Measurements from ENCODE around the gene RAB34. TPM values are rescaled to one million over a fixed set of nuclear protein-coding genes. Genes with fewer than 3 reads are reported as not detected.
A peak's percentile ranks its signal among the peaks of the same experiment; 100 is the strongest.

Gene RAB34
- total and polyA plus RNA-seq, 2 experiments from 2014 or later, result 277 to 476 TPM

GRCh38 chr17:28728364-28729200 is 10.9 kb upstream of the RAB34 start, which contains the start of gene NEK8:
Gene NEK8 (plus strand): TSS chr17:28728788. CDS start chr17:28728814, 26 bp downstream.
- Histone ChIP-seq H3K27ac (peak within 1 kb of the TSS; percentile 88), H3K27me3 (replicated peaks; ENCODE audit: insufficient read depth) (no peaks in the 10 kb centered on the region), H3K9me2 (ENCODE audit: insufficient read depth) (no peaks in the 10 kb centered on the region), H3K4me1 (ENCODE audit: insufficient read depth) (peaks cover 22% of the 10 kb centered on the region), H3K79me2 (ENCODE audit: insufficient read depth) (no peaks in the 10 kb centered on the region), H3K36me3 (ENCODE audit: low read depth) (0 out of 2 replicates have a peak, but pooled peaks cover 10% of the 10 kb centered on the region), H3K4me3 (peak within 1 kb of the TSS; percentile 74), H3K4me2 (ENCODE audit: unreplicated experiment) (peak within 1 kb of the TSS; percentile 92), H3K9ac (peak within 1 kb of the TSS; percentile 86), H4K20me1 (ENCODE audit: insufficient read depth) (no peaks in the 10 kb centered on the region), H2AFZ (peak within 1 kb of the TSS; percentile 89), H3F3A (ENCODE audit: insufficient read depth) (peaks cover 23% of the 10 kb centered on the region), H3K9me3 (ENCODE audit: low read depth) (no peaks in the 10 kb centered on the region)
- 0 to 1% methylated on average over 62 to 64 of the region's 64 CpGs for WGBS, 2 experiments (ENCODE audit: low coverage in 1 of 2, low lambda C conversion rate in 2 of 2, missing lambda C conversion rate in 2 of 2)
- no peak for TF ChIP-seq EZH2 (IDR thresholded peaks at IDR 0.05; ENCODE audit: insufficient read depth, poor library complexity, severe bottlenecking)
- TF ChIP-seq EZH2phosphoT487 (IDR thresholded peaks at IDR 0.05; ENCODE audit: insufficient read depth, low read depth), result no peak
- in situ Hi-C loops (cut with MboI), result no loop called here
- DNase-seq, result peak; percentile 98

GRCh38 chr17:28726627-28727491 is 9.2 kb upstream of the RAB34 start:
- Histone ChIP-seq H3K4me1 (ENCODE audit: insufficient read depth) (peaks cover 35% of the 10 kb centered on the region), H3K9ac (peak overlapping the region; percentile 86), H3K79me2 (ENCODE audit: insufficient read depth) (peaks cover 17% of the 10 kb centered on the region), H3K36me3 (ENCODE audit: low read depth) (peaks cover 23% of the 10 kb centered on the region; the same call in 1 of the 2 replicates), H3K27ac (peak overlapping the region; percentile 88), H3K4me2 (ENCODE audit: unreplicated experiment) (peak overlapping the region; percentile 92), H3F3A (ENCODE audit: insufficient read depth) (peaks cover 38% of the 10 kb centered on the region), H3K9me2 (ENCODE audit: insufficient read depth) (no peaks in the 10 kb centered on the region), H2AFZ (peak overlapping the region; percentile 89), H4K20me1 (ENCODE audit: insufficient read depth) (no peaks in the 10 kb centered on the region), H3K9me3 (ENCODE audit: low read depth) (no peaks in the 10 kb centered on the region), H3K27me3 (replicated peaks; ENCODE audit: insufficient read depth) (no peaks in the 10 kb centered on the region), H3K4me3 (peak overlapping the region; percentile 74)
- in situ Hi-C loops (cut with MboI), result no loop called here
- DNase-seq, result peak; percentile 95
- 1% methylated on average over 46 to 52 of the region's 57 CpGs for WGBS, 2 experiments (ENCODE audit: low coverage in 1 of 2, low lambda C conversion rate in 2 of 2, missing lambda C conversion rate in 2 of 2)
- TF ChIP-seq EZH2 (IDR thresholded peaks at IDR 0.05; ENCODE audit: insufficient read depth, poor library complexity, severe bottlenecking) (no peak), EZH2phosphoT487 (IDR thresholded peaks at IDR 0.05; ENCODE audit: insufficient read depth, low read depth) (no peak)

- peak within 1 kb of the TSS; percentile 86 for H3K9ac ChIP-seq
- peaks cover 30% of the 10 kb centered on the region; the same call in 1 of the 2 replicates for H3K36me3 ChIP-seq (ENCODE audit: low read depth)
- no peaks in the 10 kb centered on the region for H3K27me3 ChIP-seq (replicated peaks; ENCODE audit: insufficient read depth)
- H3F3A ChIP-seq (ENCODE audit: insufficient read depth), result peaks cover 44% of the 10 kb centered on the region
- in situ Hi-C loops (cut with MboI), result no loop called here
- peak within 1 kb of the TSS; percentile 74 for H3K4me3 ChIP-seq
- DNase-seq, result peak; percentile 86
- H3K9me2 ChIP-seq (ENCODE audit: insufficient read depth), result no peaks in the 10 kb centered on the region
- H3K4me1 ChIP-seq (ENCODE audit: insufficient read depth), result peaks cover 41% of the 10 kb centered on the region
- TF ChIP-seq EZH2phosphoT487 (IDR thresholded peaks at IDR 0.05; ENCODE audit: insufficient read depth, low read depth) (no peak), EZH2 (IDR thresholded peaks at IDR 0.05; ENCODE audit: insufficient read depth, poor library complexity, severe bottlenecking) (no peak)
- H3K9me3 ChIP-seq (ENCODE audit: low read depth), result no peaks in the 10 kb centered on the region
- H3K27ac ChIP-seq, result peak within 1 kb of the TSS; percentile 88
- peaks cover 23% of the 10 kb centered on the region for H3K79me2 ChIP-seq (ENCODE audit: insufficient read depth)
- peak within 1 kb of the TSS; percentile 92 for H3K4me2 ChIP-seq (ENCODE audit: unreplicated experiment)
- WGBS, 2 experiments (ENCODE audit: low coverage in 1 of 2, low lambda C conversion rate in 2 of 2, missing lambda C conversion rate in 2 of 2), result 1 to 2% methylated on average over 36 to 49 of the region's 49 CpGs
- H2AFZ ChIP-seq, result peak within 1 kb of the TSS; percentile 89
- no peaks in the 10 kb centered on the region for H4K20me1 ChIP-seq (ENCODE audit: insufficient read depth)
Measured at GRCh38 chr17:28726226-28726626, 8.6 kb upstream of the RAB34 start, which contains the start of gene TLCD1. Gene TLCD1 (minus strand): TSS chr17:28726233. CDS start chr17:28726097, 136 bp downstream.

GRCh38 chr17:28725660-28726225 is 8.1 kb upstream of the RAB34 start:
- H3K9me3 ChIP-seq (ENCODE audit: low read depth), result no peaks in the 10 kb centered on the region
- H3K4me3 ChIP-seq, result peak overlapping the region; percentile 74
- peak overlapping the region; percentile 86 for H3K9ac ChIP-seq
- H3K4me1 ChIP-seq (ENCODE audit: insufficient read depth), result peaks cover 41% of the 10 kb centered on the region
- peaks cover 48% of the 10 kb centered on the region for H3F3A ChIP-seq (ENCODE audit: insufficient read depth)
- peaks cover 28% of the 10 kb centered on the region for H3K79me2 ChIP-seq (ENCODE audit: insufficient read depth)
- H3K9me2 ChIP-seq (ENCODE audit: insufficient read depth), result no peaks in the 10 kb centered on the region
- no peaks in the 10 kb centered on the region for H3K27me3 ChIP-seq (replicated peaks; ENCODE audit: insufficient read depth)
- peak; percentile 90 for DNase-seq
- peak overlapping the region; percentile 78 for H3K4me2 ChIP-seq (ENCODE audit: unreplicated experiment)
- in situ Hi-C loops (cut with MboI), result no loop called here
- no peaks in the 10 kb centered on the region for H4K20me1 ChIP-seq (ENCODE audit: insufficient read depth)
- TF ChIP-seq EZH2 (IDR thresholded peaks at IDR 0.05; ENCODE audit: insufficient read depth, poor library complexity, severe bottlenecking), result no peak
- TF ChIP-seq EZH2phosphoT487 (IDR thresholded peaks at IDR 0.05; ENCODE audit: insufficient read depth, low read depth), result no peak
- peak overlapping the region; percentile 82 for H3K27ac ChIP-seq
- 2 to 3% methylated on average over 26 to 33 of the region's 45 CpGs for WGBS, 2 experiments (ENCODE audit: low coverage in 1 of 2, low lambda C conversion rate in 2 of 2, missing lambda C conversion rate in 2 of 2)
- H2AFZ ChIP-seq, result peak overlapping the region; percentile 62
- H3K36me3 ChIP-seq (ENCODE audit: low read depth), result peaks cover 34% of the 10 kb centered on the region; the same call in 1 of the 2 replicates
